HepG2 (cell line): ENCODE measurements around the gene C4orf17. TPM values are rescaled to one million over a fixed set of nuclear protein-coding genes. Genes with fewer than 3 reads are reported as not detected.

Experiments used
- ADNP ChIP-seq: sonication (generic); formaldehyde crosslinking; IDR thresholded peaks from 2 replicates; pipeline ENCODE4 v1.4.0; 2020; ENCODE audit warnings: missing genetic modification reagents
- ATRX ChIP-seq: sonication (generic); formaldehyde crosslinking; IDR thresholded peaks from 2 replicates; pipeline ENCODE4 v1.4.0; 2020; ENCODE audit warnings: missing genetic modification reagents, borderline replicate concordance
- EEA1 ChIP-seq: sonication (generic); formaldehyde crosslinking; IDR thresholded peaks from 2 replicates; pipeline ENCODE4 v1.5.1; 2020; ENCODE audit warnings: mild to moderate bottlenecking, missing genetic modification reagents, borderline replicate concordance
- ELF4 ChIP-seq: sonication (generic); formaldehyde crosslinking; IDR thresholded peaks from 2 replicates; pipeline ENCODE4 v1.5.0; 2020; ENCODE audit warnings: missing genetic modification reagents, mild to moderate bottlenecking, moderate library complexity, borderline replicate concordance
- FOXO1 ChIP-seq: sonication (generic); formaldehyde crosslinking; IDR thresholded peaks from 2 replicates; pipeline ENCODE4 v1.4.0; 2020; ENCODE audit warnings: missing genetic modification reagents
- HES4 ChIP-seq: sonication (generic); formaldehyde crosslinking; IDR thresholded peaks from 2 replicates; pipeline ENCODE4 v1.9.0; 2021; ENCODE audit warnings: mild to moderate bottlenecking, missing genetic modification reagents, borderline replicate concordance
- NFKBIZ ChIP-seq: IDR thresholded peaks from 2 replicates; pipeline ENCODE4 v1.6.1; 2018; ENCODE audit warnings: missing genetic modification reagents, missing compliant biosample characterization
- ZFP62 ChIP-seq: sonication (generic); formaldehyde crosslinking; IDR thresholded peaks from 2 replicates; pipeline ENCODE4 v1.4.0; 2020; ENCODE audit warnings: missing genetic modification reagents
- ZNF207 ChIP-seq: fragments of 450-650 bp; IDR thresholded peaks from 2 replicates; pipeline ENCODE4 v1.6.1; 2016; ENCODE audit warnings: antibody characterized with exemption, borderline replicate concordance
- ZNF468 ChIP-seq: sonication (generic); formaldehyde crosslinking; IDR thresholded peaks from 2 replicates; pipeline ENCODE4 v1.8.0; 2022; ENCODE audit warnings: mild to moderate bottlenecking, moderate library complexity, missing genetic modification reagents
- ZNF484 ChIP-seq: sonication (generic); formaldehyde crosslinking; IDR thresholded peaks from 2 replicates; pipeline ENCODE4 v1.5.1; 2020; ENCODE audit warnings: mild to moderate bottlenecking, low read depth, missing genetic modification reagents, borderline replicate concordance
- polyA plus RNA-seq, 8 experiments: library from polyadenylated mRNA; depleted of rRNA in 3 of 8; stranded (reverse) in 7 of 8; unstranded in 1 of 8; fragments of >200 nt; fragmentation: Illumina TruSeq in 4 of 8; extraction: Trizol in 4 of 8; gene quantifications; 2 replicates each; pipeline versions ENCODE4 v1.2.1 to v1.2.3, GENCODE V29; 2011 to 2016; ENCODE audit warnings: low read depth in 4 of 8, missing spikeins in 1 of 8, mixed read lengths in 1 of 8; ENCODE audit not compliant: insufficient read depth in 1 of 8
- total RNA-seq, 5 experiments: library from RNA; depleted of rRNA; stranded (reverse); fragments of >200 nt; fragmentation: Illumina TruSeq; extraction: Trizol; gene quantifications; 2 replicates each; pipeline ENCODE4 v1.2.3, GENCODE V29; 2016; ENCODE audit warnings: low read depth in 1 of 5
- TF ChIP-seq, protein P1 (sequence below): sonication (generic); formaldehyde crosslinking; conservative IDR thresholded peaks from 2 replicates; pipeline ENCODE4 v1.4.0; 2020; ENCODE audit warnings: missing genetic modification reagents
- TF ChIP-seq, protein P2 (sequence below): sonication (generic); formaldehyde crosslinking; IDR thresholded peaks from 2 replicates; pipeline ENCODE4 v1.5.1; 2020; ENCODE audit warnings: mild to moderate bottlenecking, missing genetic modification reagents, borderline replicate concordance
- TF ChIP-seq, protein P3 (sequence below): sonication (generic); formaldehyde crosslinking; IDR thresholded peaks from 2 replicates; pipeline ENCODE4 v1.4.0; 2020; ENCODE audit warnings: missing genetic modification reagents, borderline replicate concordance
- TF ChIP-seq, protein P4 (sequence below): sonication (generic); formaldehyde crosslinking; IDR thresholded peaks from 2 replicates; pipeline ENCODE4 v1.4.0; 2020; ENCODE audit warnings: mild to moderate bottlenecking, missing genetic modification reagents
- TF ChIP-seq, protein P5 (sequence below): sonication (generic); formaldehyde crosslinking; IDR thresholded peaks from 2 replicates; pipeline ENCODE4 v1.8.1; 2023; ENCODE audit warnings: mild to moderate bottlenecking, inconsistent platforms, moderate library complexity, missing genetic modification reagents, borderline replicate concordance

The C4orf17 gene
- total and polyA plus RNA-seq, 2 of the 13 experiments (the other 11 are each of a cell fraction or from before 2014, with no cell fraction given) = not detected

DNA sequence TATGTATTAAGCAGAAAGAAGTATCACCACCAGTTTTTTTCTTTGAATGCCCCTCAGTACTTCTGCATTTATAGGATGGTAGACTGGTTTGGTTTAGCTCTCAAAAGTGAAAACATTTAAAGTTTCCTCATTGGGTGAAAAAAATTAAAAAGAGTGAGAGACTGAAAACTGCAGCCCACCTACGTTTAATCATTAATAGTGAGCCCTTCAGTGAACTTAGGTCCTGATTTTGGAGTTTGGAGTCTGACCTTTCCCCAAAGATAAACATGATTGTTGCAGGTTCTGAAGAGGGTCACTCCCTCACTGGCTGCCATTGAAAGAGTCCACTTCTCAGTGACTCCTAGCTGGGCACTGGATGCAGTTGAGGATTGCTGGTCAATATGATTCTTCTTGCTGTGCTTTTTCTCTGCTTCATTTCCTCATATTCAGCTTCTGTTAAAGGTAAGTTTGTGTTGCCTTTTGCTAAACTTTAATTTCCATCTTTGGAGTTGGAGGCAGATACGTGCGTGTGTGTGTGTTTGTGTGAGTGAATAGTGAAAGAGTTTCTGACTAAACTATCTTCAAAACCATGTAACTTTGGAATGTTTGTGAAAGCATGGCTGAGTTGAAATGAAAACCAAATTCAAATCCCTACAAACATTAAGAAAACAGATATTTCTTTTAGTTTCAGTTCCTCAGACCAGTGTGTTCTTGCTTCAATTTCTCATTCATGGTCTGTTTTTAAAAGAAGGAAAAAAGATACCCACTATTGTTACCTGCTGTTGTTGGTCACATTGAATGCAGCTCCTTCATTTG, 63.9 kb downstream of the C4orf17 start, which contains the start of gene MTTP (continued):
- TF ChIP-seq, protein P1, sequence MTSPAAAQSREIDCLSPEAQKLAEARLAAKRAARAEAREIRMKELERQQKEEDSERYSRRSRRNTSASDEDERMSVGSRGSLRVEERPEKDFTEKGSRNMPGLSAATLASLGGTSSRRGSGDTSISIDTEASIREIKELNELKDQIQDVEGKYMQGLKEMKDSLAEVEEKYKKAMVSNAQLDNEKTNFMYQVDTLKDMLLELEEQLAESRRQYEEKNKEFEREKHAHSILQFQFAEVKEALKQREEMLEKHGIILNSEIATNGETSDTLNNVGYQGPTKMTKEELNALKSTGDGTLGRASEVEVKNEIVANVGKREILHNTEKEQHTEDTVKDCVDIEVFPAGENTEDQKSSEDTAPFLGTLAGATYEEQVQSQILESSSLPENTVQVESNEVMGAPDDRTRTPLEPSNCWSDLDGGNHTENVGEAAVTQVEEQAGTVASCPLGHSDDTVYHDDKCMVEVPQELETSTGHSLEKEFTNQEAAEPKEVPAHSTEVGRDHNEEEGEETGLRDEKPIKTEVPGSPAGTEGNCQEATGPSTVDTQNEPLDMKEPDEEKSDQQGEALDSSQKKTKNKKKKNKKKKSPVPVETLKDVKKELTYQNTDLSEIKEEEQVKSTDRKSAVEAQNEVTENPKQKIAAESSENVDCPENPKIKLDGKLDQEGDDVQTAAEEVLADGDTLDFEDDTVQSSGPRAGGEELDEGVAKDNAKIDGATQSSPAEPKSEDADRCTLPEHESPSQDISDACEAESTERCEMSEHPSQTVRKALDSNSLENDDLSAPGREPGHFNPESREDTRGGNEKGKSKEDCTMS (CRISPR knock-in tag) = no peak
- TF ChIP-seq, protein P2, sequence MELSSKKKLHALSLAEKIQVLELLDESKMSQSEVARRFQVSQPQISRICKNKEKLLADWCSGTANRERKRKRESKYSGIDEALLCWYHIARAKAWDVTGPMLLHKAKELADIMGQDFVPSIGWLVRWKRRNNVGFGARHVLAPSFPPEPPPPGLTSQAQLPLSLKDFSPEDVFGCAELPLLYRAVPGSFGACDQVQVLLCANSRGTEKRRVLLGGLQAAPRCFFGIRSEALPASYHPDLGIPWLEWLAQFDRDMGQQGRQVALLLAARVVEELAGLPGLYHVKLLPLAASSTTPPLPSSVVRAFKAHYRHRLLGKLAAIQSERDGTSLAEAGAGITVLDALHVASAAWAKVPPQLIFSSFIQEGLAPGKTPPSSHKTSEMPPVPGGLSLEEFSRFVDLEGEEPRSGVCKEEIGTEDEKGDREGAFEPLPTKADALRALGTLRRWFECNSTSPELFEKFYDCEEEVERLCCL (CRISPR knock-in tag) = no peak
- TF ChIP-seq, protein P3, sequence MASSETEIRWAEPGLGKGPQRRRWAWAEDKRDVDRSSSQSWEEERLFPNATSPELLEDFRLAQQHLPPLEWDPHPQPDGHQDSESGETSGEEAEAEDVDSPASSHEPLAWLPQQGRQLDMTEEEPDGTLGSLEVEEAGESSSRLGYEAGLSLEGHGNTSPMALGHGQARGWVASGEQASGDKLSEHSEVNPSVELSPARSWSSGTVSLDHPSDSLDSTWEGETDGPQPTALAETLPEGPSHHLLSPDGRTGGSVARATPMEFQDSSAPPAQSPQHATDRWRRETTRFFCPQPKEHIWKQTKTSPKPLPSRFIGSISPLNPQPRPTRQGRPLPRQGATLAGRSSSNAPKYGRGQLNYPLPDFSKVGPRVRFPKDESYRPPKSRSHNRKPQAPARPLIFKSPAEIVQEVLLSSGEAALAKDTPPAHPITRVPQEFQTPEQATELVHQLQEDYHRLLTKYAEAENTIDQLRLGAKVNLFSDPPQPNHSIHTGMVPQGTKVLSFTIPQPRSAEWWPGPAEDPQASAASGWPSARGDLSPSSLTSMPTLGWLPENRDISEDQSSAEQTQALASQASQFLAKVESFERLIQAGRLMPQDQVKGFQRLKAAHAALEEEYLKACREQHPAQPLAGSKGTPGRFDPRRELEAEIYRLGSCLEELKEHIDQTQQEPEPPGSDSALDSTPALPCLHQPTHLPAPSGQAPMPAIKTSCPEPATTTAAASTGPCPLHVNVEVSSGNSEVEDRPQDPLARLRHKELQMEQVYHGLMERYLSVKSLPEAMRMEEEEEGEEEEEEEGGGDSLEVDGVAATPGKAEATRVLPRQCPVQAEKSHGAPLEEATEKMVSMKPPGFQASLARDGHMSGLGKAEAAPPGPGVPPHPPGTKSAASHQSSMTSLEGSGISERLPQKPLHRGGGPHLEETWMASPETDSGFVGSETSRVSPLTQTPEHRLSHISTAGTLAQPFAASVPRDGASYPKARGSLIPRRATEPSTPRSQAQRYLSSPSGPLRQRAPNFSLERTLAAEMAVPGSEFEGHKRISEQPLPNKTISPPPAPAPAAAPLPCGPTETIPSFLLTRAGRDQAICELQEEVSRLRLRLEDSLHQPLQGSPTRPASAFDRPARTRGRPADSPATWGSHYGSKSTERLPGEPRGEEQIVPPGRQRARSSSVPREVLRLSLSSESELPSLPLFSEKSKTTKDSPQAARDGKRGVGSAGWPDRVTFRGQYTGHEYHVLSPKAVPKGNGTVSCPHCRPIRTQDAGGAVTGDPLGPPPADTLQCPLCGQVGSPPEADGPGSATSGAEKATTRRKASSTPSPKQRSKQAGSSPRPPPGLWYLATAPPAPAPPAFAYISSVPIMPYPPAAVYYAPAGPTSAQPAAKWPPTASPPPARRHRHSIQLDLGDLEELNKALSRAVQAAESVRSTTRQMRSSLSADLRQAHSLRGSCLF (CRISPR knock-in tag) = no peak
- TF ChIP-seq NFKBIZ (CRISPR knock-in tag) (no peak), HES4 (CRISPR knock-in tag) (no peak), ADNP (CRISPR knock-in tag) (no peak), ATRX (no peak), FOXO1 (CRISPR knock-in tag) (peak; percentile 76; the same call in 1 of the 2 replicates), ELF4 (CRISPR knock-in tag) (no peak), ZNF484 (CRISPR knock-in tag) (no peak), ZFP62 (CRISPR knock-in tag) (no peak), EEA1 (CRISPR knock-in tag) (no peak), ZNF207 (no peak), ZNF468 (CRISPR knock-in tag) (no peak)
- TF ChIP-seq, protein P4, sequence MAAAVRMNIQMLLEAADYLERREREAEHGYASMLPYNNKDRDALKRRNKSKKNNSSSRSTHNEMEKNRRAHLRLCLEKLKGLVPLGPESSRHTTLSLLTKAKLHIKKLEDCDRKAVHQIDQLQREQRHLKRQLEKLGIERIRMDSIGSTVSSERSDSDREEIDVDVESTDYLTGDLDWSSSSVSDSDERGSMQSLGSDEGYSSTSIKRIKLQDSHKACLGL (CRISPR knock-in tag) = no peak
- TF ChIP-seq, protein P5, sequence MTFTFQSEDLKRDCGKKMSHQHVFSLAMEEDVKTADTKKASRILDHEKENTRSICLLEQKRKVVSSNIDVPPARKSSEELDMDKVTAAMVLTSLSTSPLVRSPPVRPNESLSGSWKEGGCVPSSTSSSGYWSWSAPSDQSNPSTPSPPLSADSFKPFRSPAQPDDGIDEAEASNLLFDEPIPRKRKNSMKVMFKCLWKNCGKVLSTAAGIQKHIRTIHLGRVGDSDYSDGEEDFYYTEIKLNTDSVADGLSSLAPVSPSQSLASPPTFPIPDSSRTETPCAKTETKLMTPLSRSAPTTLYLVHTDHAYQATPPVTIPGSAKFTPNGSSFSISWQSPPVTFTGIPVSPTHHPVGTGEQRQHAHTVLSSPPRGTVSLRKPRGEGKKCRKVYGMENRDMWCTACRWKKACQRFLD (CRISPR knock-in tag) = no peak
